ENCODE results near the gene USH1G. TPM values are rescaled to one million over a fixed set of nuclear protein-coding genes. Genes with fewer than 3 reads are reported as not detected.

The USH1G gene
- total RNA-seq, 1 experiment from 2014 or later: 0.48 TPM

- BruUV-seq (replicated peaks): no TSS peak
Measured at GRCh38 chr17:74890554-74890953, 32.5 kb downstream of the USH1G start.

GRCh38 chr17:74888469-74888868 lies 34.6 kb downstream of the USH1G start:
- Mint-ChIP-seq H3K4me3 (ENCODE audit: unreplicated experiment) (no peak overlapping the region), H3K36me3 (ENCODE audit: insufficient read depth, unreplicated experiment) (no peaks in the 10 kb centered on the region), H3K9me3 (ENCODE audit: unreplicated experiment) (no peaks in the 10 kb centered on the region), H3K27me3 (ENCODE audit: insufficient read depth, unreplicated experiment) (peaks cover 2% of the 10 kb centered on the region), H3K4me1 (ENCODE audit: low read depth, unreplicated experiment) (no peaks in the 10 kb centered on the region), H3K27ac (ENCODE audit: unreplicated experiment) (no peak overlapping the region)
- TF ChIP-seq CTCF (IDR thresholded peaks at IDR 0.05; ENCODE audit: insufficient read depth in 1 of 2, low read depth in 1 of 2, low read length in 1 of 2, severe bottlenecking in 1 of 2, unreplicated experiment in 1 of 2): no peak
- Histone ChIP-seq H3K4me1 (peaks cover 5% of the 10 kb centered on the region; the same call in 1 of the 2 replicates), H3K27me3 (replicated peaks; ENCODE audit: control insufficient read depth, insufficient read depth, low read length) (no peaks in the 10 kb centered on the region), H3K4me3 (ENCODE audit: low read depth, low read length) (no peak overlapping the region), H3K9me3 (no peaks in the 10 kb centered on the region), H3K36me3 (ENCODE audit: control insufficient read depth, insufficient read depth, low read length) (no peaks in the 10 kb centered on the region)
- ChIA-PET CTCF (no interaction called here), POLR2A (no interaction called here)
- intact Hi-C loops (cut with micrococcal nuclease; ENCODE audit: unreplicated experiment): no loop called here
- no TSS peak for BruUV-seq (replicated peaks)
- DNase-seq: no peak

More at GRCh38 chr17:74890554-74890953, 32.5 kb downstream of the USH1G start:
- intact Hi-C loops (cut with micrococcal nuclease; ENCODE audit: unreplicated experiment): no loop called here
- Mint-ChIP-seq H3K36me3 (ENCODE audit: insufficient read depth, unreplicated experiment) (no peaks in the 10 kb centered on the region), H3K9me3 (ENCODE audit: unreplicated experiment) (no peaks in the 10 kb centered on the region), H3K27ac (ENCODE audit: unreplicated experiment) (no peak overlapping the region), H3K4me1 (ENCODE audit: low read depth, unreplicated experiment) (peaks cover 9% of the 10 kb centered on the region), H3K4me3 (ENCODE audit: unreplicated experiment) (no peak overlapping the region), H3K27me3 (ENCODE audit: insufficient read depth, unreplicated experiment) (peaks cover 2% of the 10 kb centered on the region)
- no peak for TF ChIP-seq CTCF (IDR thresholded peaks at IDR 0.05; ENCODE audit: insufficient read depth in 1 of 2, low read depth in 1 of 2, low read length in 1 of 2, severe bottlenecking in 1 of 2, unreplicated experiment in 1 of 2)
- H3K27me3 ChIP-seq (replicated peaks; ENCODE audit: control insufficient read depth, insufficient read depth, low read length): no peaks in the 10 kb centered on the region
- H3K4me3 ChIP-seq (ENCODE audit: low read depth, low read length): no peak overlapping the region
- H3K4me1 ChIP-seq: peaks cover 5% of the 10 kb centered on the region; the same call in 1 of the 2 replicates
- POLR2A ChIA-PET: no interaction called here
- no peaks in the 10 kb centered on the region for H3K36me3 ChIP-seq (ENCODE audit: control insufficient read depth, insufficient read depth, low read length)
- no peaks in the 10 kb centered on the region for H3K9me3 ChIP-seq
- CTCF ChIA-PET: interaction anchor here (0.6 kb wide), 1 partner anchor 16 kb away, joined by 3 read pairs; no protein-coding TSS in a partner anchor
- DNase-seq: no peak

- Mint-ChIP-seq H3K4me3 (ENCODE audit: unreplicated experiment) (no peak overlapping the region), H3K27me3 (ENCODE audit: insufficient read depth, unreplicated experiment) (peaks cover 2% of the 10 kb centered on the region), H3K4me1 (ENCODE audit: low read depth, unreplicated experiment) (no peaks in the 10 kb centered on the region), H3K9me3 (ENCODE audit: unreplicated experiment) (no peaks in the 10 kb centered on the region), H3K27ac (ENCODE audit: unreplicated experiment) (no peak overlapping the region), H3K36me3 (ENCODE audit: insufficient read depth, unreplicated experiment) (no peaks in the 10 kb centered on the region)
- Histone ChIP-seq H3K4me1 (no peaks in the 10 kb centered on the region), H3K27me3 (replicated peaks; ENCODE audit: control insufficient read depth, insufficient read depth, low read length) (no peaks in the 10 kb centered on the region), H3K36me3 (ENCODE audit: control insufficient read depth, insufficient read depth, low read length) (no peaks in the 10 kb centered on the region), H3K9me3 (no peaks in the 10 kb centered on the region), H3K4me3 (ENCODE audit: low read depth, low read length) (no peak overlapping the region)
- no peak for DNase-seq
- TF ChIP-seq CTCF (IDR thresholded peaks at IDR 0.05; ENCODE audit: insufficient read depth in 1 of 2, low read depth in 1 of 2, low read length in 1 of 2, severe bottlenecking in 1 of 2, unreplicated experiment in 1 of 2): no peak
- ChIA-PET POLR2A (no interaction called here), CTCF (no interaction called here)
- intact Hi-C loops (cut with micrococcal nuclease; ENCODE audit: unreplicated experiment): no loop called here
- no TSS peak for BruUV-seq (replicated peaks)
Measured at GRCh38 chr17:74883241-74883745, 39.8 kb downstream of the USH1G start.

Measured in Caco-2 (cell line).